8988T (cell line): ENCODE data around the gene DDIT3.

Experiments
- DNase-seq: peaks from one replicate; pipeline ENCODE4 v3.0.0; 2011

The DDIT3 gene

DNA sequence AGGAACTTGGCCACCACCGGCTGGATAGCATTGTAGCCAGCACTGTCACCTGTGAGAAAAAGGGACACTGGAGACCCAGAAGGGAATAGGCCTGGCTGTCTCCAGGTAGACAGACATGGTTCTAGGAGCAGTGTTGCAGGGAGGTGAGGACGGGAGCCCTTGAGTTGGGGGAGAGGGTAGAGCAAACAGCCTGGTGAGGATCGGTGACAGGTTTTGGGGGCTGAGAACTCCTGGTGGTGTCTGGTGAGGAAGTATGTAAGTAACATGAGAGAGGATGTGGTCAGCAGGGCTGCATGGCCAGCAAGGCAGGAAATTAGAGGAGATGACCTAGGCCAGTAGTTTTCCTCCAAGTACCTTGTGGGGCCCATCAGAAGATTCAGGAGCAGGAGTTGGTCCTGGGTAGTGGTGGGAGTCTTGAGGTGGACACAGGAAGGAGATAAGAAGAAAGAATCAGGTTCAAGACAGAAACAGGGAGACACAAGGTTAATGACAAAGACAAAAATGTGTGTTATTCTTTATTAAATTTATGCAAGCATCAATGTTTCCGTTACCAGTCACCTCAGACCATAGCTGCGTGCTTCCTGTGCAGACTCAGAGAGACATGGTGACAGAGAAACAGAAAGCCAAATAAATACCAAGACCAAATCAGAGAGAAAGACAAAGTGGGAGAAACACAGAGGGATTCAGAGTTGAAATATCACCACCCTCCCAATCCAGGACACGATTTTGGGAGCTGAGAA is 40.8 kb downstream of the DDIT3 start, which contains the start of gene ARHGAP9:
TSS of gene ARHGAP9 (minus strand) at position 491 of the 740 bp plus-strand sequence. CDS start at position 31, 460 bp downstream.
- no peak for DNase-seq

DNA sequence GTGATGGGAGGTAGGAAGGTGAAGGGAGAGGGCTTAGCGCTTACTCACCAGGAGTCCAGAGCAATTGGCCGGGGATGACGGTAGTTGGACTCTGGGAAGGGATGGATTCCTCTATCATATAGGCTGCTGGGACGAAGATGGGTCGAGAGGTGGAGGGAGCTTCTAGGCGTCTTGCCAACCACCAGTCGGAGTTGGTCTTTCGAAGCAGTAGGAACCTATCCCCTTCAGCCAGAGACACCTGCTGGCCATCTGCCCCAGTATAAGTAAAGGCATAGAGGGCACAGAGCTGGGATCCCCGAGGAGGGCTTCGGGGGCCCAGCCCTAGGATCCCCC is 41.3 kb downstream of the DDIT3 start:
- DNase-seq, result no peak

DNA sequence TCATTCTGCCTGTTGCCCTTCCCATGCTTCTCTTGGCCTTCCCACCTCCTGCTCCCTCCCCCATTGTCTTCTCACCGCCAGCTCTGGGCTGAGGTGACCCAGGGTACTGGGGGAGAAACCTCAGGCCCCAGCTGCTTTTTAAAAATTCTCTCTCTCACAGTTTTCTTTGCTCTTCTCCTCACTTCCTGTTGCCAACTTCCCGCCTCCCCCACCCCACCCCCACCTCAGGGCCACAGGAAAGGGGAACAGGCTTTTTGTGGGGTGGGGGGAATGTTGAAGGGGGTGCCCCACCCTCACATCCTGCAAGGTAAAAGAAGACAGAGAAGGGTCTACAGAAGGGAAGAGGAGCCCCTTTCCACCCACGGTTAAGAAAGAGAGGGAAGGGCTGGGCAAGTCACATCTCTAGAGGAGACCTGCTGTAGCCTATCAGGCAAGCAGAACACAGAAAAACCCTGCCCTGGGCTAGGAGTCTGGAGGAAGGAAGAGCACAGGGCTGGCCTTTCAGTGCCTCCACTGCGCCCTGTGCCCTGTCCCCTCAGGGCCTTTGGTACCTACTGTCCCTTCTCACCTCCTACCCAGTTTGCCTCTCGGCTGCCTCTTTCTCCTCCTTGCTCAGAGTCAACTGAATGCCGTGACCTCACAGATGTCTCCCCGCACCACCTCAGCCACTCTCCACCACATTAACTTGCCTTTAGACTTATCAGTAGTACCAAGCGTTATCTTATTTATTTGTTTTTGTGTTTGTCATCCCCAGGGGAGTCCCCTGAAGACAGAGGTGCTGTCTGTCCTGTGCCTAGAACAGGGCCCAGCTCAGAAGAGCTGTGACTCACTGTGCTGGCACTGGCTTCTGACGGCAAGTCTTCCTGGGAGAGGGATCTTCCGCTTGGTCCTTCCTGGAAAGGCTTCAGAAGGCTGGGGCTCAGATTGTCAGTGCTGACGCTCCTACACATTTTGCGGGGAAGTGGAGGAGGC is 42.3 kb downstream of the DDIT3 start:
- DNase-seq, result no peak

DNA sequence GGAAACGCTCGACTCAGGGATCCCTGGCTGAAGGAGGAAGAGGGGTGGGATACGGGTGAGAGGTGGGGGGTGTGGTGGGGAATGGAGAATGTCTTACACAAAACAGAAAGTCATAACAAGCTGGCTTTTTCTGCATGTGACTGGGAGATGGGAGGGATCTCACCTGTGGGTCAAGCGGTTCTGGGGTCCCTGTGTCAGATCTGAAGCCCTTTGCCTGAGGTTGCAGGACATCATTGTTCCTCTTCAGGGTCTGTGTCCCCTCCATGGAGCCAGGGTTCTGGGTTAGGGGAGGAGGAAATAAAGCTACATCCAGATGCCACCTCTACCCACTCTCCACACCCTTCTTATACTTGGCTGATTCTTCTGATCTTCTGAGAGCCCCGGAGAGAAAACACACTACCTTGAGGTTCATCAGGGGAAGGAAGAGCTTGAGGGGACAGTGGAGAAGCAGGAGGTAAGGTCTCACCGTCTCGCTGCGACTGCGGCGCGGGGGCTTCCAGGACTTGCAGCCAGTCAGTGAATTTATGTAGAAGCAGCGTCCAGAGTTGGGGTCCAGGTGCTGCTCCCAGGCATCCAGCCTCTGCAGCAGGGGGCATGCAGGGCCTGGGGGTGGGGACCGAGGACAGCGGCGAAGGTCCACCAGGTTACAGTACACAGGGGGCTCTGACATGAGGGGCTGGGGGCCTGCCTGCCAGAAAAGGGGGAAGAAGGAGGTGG is 43.2 kb downstream of the DDIT3 start:
- DNase-seq, result no peak

DNA sequence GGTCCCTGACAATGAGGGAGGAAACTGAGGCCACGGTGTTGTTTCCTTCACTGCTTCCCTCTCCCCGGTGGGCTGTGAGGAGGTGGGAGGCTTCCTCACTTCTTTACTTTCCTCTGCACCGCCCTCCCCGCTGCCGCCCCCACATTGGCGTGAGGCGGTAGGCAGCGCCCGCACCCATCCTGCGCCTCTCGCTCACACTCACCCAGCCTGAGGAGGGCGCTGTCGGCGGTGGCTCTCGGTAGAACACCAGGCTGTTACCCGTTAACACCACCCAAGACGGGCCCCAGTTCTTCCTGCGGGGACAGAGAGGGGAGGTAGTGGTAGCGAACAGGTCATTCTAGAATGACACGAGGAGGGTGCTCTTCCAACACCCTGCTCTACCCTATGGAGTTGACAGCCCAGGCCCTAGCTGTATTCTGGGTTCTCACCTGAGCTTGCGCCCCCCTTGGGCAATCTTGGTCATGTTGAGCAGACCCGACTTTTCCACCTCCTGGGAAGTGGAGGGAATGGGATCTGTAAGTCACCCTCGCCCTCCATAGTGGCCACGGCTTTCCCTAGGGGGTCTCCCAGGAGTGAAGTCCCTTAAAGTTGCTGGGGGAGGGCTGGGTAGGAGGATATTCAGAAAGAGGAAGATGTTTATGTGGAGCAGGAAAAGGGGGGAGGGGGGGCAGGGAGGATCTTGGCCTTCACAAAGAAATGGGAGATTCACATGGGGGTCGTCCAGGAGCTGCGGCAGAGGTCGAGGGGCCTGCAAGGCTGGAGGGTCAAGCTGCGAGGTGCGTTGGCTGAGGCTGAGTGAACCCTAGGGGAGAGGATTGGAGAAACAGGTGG is 43.9 kb downstream of the DDIT3 start:
- DNase-seq, result no peak

DNA sequence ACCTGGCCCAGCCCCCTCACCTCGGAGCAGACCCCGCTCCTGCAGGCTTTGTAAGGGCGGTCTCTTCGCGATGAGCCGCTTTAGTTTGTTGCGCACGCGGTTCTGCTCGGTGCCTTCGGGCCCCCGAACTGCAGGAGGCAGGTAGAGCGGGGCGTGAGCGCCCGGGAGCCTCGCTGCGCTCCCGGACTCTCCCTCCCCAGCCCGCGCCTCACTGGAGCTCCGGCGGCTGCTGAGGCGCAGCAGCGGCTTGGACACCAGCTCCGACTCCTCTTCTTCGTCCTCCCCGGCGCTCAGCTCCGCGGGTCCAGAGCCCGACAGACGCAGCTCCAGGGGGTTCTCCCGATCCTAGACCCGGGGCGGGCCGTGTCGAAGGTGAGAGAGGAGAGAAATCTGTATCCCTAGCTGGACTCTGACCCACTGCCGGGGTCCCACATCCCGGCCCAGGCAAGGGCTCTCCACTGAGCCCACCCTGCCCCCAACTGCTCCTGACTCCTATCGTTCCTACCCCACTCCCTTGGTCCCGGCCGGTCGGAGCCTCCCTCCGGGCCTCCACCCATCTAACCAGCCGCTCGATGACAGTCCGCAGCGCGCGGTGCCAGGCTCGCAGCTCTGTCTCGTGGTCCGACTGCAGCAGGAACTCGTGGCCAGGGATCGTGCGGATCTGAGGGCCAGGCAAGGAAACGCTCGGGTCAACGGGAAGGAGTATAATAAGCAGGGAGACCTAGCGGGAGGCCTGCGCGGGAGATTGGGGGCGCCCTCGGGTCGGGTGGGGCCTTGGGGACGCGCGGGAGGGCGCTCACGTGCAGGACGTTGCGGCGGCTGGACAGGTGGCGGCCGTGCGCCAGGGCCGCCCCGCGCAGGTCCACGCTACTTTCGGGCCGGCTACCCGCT is 44.8 kb downstream of the DDIT3 start:
- no peak for DNase-seq

DNA sequence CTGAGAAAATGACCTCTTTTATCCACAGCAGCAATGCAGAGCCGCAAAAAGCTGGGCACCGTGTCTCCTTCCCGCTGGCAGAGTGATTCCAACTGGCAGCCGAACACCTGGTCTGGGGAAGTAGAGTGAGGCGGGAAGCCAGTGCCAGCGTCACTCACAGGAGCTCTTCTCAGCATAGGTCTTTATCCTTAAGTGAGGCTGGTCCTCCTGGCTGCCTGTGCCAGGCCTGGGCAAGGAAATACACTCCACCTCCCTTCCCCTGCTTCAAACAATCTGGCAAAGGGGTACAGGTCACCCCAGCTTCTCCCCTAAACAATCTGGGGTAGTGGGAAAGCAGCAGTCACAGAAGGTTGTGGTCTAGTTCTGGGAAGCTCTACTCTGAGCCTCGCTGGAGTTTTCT is 45.5 kb downstream of the DDIT3 start:
- no peak for DNase-seq

DNA sequence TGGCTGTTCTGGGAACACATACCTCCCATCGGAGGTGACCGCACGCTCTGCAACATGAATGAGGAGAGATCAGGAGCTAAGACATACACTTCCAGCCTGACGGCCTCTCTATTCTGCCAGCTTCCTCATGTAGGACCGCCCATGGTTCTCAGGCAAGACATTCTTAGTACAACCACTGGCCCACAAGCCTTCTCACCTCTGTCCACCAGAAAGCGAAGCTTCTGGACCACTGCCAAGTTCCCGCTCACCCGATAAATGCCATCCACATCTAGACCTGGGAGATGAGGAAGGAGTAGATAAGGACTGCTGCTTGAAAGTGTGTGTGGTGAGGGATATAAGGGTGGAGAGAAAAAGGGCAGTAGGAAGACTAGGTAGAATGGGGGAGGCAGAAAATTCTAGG is 45.9 kb downstream of the DDIT3 start:
- no peak for DNase-seq

DNA sequence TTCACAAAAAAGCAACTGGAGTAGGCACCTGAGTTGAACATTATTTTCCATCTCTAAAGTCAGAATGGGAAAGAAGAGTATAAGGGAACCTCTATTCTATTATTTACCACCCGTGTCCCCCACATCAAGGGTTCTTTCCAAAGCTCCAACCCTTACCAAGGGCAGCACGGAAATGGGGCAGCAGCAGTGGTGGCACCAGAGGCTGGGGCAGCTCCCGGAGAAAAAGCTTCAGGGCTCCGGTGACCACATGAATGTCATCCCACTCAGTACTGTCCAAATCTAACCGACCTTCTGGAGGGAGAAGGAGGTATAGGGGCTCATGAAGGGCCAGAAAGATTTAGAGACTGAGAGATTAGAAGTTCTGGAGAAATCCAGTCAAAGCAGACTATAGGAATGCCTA is 46.4 kb downstream of the DDIT3 start:
- no peak for DNase-seq

DNA sequence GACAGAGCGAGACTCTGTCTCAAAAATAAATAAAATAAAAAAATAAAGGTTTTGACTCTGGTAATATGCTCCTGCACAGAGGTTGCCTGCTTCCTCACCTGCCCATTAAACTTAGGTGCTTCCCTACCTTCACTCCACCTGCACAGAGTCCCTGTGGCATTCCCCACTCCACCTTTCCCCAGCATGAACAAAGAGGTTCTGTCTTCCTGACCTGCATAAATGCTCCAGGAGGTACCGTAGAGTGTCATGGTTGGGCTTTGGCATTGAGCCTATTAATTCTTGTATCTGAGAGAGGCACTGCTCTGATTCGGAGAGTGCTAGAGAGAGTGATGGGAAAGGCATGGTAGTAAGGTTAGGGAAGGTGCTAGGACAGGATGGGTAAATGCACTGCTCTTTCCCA is 46.9 kb downstream of the DDIT3 start:
- DNase-seq, result no peak

DNA sequence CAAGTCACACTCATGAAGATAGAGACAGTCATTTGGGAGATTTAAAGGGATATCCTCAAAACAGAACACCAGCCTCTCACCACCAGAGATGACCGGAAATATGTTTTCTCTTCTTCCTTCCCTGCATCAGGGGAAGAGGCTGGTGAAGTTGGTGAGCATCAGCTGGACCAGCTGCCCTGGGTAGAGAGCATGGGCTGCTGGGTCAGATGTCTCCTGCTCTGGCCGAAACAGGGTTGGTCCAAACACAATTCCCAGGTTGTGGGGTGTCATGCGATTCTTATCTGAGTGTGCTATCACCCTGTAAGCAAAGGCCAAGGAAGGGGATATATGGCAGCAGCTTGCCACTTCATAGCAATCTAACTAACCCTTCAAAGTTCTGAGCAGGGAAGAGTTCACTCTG is 47.9 kb downstream of the DDIT3 start:
- DNase-seq, result no peak

DNA sequence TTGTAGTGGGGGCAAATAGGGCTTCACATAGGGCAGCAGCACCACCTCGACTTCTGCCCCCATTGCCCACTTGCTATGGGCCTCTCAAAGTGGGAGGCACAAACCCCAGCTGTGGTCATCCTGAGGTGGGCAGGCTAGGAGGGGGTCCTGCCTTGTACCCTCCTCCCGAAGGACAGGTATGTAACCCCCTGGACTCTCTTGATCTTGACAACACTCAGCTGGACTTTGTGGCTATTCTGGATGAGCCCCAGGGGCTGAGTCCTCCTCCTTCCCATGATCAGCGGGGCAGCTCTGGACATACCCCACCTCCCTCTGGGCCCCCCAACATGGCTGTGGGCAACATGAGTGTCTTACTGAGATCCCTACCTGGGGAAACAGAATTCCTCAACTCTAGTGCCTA is 48.7 kb downstream of the DDIT3 start:
- no peak for DNase-seq

DNA sequence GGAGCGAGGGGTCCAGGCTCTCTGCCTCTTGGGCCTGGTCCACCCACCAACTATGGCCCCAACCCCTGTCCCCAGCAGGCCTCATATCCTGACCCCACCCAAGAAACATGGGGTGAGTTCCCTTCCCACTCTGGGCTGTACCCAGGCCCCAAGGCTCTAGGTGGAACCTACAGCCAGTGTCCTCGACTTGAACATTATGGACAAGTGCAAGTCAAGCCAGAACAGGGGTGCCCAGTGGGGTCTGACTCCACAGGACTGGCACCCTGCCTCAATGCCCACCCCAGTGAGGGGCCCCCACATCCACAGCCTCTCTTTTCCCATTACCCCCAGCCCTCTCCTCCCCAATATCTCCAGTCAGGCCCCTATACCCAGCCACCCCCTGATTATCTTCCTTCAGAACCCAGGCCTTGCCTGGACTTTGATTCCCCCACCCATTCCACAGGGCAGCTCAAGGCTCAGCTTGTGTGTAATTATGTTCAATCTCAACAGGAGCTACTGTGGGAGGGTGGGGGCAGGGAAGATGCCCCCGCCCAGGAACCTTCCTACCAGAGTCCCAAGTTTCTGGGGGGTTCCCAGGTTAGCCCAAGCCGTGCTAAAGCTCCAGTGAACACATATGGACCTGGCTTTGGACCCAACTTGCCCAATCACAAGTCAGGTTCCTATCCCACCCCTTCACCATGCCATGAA is 49.2 kb downstream of the DDIT3 start:
- no peak for DNase-seq

DNA sequence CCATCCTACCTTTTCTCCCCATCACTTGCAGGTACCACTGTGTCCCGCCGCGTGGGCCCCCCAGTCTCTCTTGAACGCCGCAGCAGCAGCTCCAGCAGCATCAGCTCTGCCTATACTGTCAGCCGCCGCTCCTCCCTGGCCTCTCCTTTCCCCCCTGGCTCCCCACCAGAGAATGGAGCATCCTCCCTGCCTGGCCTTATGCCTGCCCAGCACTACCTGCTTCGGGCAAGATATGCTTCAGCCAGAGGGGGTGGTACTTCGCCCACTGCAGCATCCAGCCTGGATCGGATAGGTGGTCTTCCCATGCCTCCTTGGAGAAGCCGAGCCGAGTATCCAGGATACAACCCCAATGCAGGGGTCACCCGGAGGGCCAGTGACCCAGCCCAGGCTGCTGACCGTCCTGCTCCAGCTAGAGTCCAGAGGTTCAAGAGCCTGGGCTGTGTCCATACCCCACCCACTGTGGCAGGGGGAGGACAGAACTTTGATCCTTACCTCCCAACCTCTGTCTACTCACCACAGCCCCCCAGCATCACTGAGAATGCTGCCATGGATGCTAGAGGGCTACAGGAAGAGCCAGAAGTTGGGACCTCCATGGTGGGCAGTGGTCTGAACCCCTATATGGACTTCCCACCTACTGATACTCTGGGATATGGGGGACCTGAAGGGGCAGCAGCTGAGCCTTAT is 49.9 kb downstream of the DDIT3 start:
- DNase-seq, result no peak

DNA sequence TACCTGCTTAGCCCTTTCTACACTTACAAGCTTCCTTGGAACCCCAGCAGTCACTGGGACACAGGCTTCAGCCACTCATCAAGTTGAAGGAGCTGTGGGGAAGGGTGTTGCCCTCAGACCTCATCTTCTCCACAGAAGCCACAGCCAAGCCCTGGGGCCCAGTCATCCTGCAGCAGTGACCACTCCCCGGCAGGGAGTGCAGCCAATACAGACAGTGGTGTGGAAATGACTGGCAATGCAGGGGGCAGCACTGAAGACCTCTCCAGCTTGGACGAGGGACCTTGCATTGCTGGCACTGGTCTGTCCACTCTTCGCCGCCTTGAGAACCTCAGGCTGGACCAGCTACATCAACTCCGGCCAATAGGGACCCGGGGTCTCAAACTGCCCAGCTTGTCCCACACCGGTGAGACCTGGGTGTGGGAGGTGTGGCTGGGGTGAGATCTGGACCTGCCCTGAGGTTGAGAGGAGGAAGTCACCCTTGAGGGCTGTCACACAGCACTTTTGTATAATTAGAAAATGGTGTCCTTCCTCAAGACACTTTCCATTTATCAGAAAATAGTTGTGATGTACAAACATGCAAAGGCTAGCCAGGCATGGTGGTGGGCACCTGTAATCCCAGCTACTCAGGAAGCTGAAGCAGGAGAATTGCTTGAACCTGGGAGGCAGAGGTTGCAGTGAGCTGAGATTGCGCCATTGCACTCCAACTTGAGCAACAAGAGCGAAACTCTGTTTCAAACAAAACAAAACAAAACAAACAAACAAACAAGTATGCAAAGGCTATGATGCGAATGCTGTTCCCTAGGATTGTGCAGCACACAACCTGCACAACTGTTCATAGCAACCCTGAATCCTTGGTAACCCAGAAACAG is 50.8 kb downstream of the DDIT3 start:
- DNase-seq, result no peak

DNA sequence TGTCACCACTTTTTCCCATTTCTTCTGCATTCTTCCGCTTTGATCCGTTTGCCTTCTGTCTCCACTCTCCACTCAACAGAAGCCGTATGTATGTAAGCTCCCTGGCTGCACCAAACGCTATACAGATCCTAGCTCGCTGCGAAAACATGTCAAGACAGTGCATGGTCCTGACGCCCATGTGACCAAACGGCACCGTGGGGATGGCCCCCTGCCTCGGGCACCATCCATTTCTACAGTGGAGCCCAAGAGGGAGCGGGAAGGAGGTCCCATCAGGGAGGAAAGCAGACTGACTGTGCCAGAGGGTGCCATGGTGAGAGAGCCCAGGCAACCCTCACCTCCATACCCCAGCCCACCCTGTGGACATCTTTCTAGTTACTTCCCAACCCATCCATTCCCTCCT is 52.4 kb downstream of the DDIT3 start:
- no peak for DNase-seq

DNA sequence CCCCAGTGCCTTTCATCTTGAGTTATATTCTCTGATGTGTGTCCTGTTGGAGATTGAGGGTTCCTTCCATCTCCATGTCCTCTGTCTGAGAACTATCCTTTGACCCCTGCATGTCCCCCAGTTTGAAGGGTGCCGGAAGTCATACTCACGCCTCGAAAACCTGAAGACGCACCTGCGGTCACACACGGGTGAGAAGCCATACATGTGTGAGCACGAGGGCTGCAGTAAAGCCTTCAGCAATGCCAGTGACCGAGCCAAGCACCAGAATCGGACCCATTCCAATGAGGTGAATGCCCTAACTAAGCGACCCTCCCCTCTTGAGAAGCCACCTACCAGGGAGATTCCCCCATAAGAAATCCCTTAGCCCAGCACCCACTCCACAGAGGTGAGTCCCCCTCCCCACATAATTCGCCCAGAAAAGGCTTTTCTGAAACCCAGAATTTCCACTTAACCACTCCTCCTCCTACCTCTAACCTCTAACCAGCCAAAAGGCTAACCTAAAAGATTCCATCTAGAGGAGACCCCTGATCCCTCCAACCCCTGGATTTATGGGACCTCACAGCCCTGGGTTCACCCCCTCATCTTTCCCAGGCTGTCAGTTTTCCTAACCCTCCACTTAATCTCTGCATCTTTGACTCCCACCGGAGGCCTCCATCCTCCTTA is 53.0 kb downstream of the DDIT3 start:
- DNase-seq, result no peak
